ENCODE data around the gene FGFBP2.

DNA sequence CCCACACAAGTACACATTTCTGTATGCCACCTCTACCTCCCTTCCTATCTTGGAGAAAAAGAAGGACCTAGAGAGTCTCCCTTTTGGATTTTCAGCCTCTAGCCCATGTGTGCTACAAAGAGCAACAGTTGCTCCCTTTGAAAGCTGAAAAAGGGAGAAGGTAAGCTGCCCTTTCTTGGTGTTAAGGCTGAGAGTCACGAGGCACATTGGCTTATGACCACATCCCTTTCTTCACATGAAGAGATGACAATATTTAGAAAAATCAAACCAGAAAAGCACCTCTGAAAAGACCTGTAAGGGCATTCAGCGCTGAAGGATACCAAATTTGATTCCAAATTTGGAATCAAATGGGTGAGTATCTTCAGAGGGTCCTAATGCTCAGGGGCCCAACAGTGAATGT lies 18.1 kb downstream of the FGFBP2 start:
- TF ChIP-seq, protein P1, sequence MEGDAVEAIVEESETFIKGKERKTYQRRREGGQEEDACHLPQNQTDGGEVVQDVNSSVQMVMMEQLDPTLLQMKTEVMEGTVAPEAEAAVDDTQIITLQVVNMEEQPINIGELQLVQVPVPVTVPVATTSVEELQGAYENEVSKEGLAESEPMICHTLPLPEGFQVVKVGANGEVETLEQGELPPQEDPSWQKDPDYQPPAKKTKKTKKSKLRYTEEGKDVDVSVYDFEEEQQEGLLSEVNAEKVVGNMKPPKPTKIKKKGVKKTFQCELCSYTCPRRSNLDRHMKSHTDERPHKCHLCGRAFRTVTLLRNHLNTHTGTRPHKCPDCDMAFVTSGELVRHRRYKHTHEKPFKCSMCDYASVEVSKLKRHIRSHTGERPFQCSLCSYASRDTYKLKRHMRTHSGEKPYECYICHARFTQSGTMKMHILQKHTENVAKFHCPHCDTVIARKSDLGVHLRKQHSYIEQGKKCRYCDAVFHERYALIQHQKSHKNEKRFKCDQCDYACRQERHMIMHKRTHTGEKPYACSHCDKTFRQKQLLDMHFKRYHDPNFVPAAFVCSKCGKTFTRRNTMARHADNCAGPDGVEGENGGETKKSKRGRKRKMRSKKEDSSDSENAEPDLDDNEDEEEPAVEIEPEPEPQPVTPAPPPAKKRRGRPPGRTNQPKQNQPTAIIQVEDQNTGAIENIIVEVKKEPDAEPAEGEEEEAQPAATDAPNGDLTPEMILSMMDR (IDR thresholded peaks at IDR 0.05; ENCODE audit: insufficient read depth, low read depth, low read length): no peak
- TF ChIP-seq EZH2 (IDR thresholded peaks at IDR 0.05; ENCODE audit: insufficient read depth, low read length): no peak

Measured in astrocyte (in vitro differentiated cells and primary cell).